GM12892 (cell line): Measurements from ENCODE around the gene IGDCC3. TPM values are rescaled to one million over a fixed set of nuclear protein-coding genes. Genes with fewer than 3 reads are reported as not detected.

Experiments used
- DNase-seq: peaks from one replicate; pipeline ENCODE4 v3.0.0; 2011; ENCODE audit not compliant: insufficient read length
- FAIRE-seq: peaks from 2 replicates; lab custom pipeline; 2011; peaks lifted over from hg19 to GRCh38; lab: Jason Lieb, UNC
- POLR2A ChIP-seq: IDR thresholded peaks from 2 replicates; pipeline ENCODE4 v1.6.1; 2011; ENCODE audit warnings: low read depth, low read length, control low read depth
- POLR2AphosphoS5 ChIP-seq: IDR thresholded peaks from 2 replicates; pipeline ENCODE4 v1.6.1; 2011; ENCODE audit warnings: low read depth, low read length, control low read depth
- TAF1 ChIP-seq: IDR thresholded peaks from 2 replicates; pipeline ENCODE4 v1.6.1; 2011; ENCODE audit warnings: low read depth, mild to moderate bottlenecking, control low read depth, low read length, borderline replicate concordance
- polyA plus RNA-seq: library from polyadenylated mRNA; unstranded; fragments of >200 nt; gene quantifications from one replicate; pipeline ENCODE4 v1.2.1, GENCODE V29; 2012; ENCODE audit warnings: missing spikeins, inconsistent platforms; ENCODE audit not compliant: missing spikeins

Gene IGDCC3
- polyA plus RNA-seq: not detected

DNA sequence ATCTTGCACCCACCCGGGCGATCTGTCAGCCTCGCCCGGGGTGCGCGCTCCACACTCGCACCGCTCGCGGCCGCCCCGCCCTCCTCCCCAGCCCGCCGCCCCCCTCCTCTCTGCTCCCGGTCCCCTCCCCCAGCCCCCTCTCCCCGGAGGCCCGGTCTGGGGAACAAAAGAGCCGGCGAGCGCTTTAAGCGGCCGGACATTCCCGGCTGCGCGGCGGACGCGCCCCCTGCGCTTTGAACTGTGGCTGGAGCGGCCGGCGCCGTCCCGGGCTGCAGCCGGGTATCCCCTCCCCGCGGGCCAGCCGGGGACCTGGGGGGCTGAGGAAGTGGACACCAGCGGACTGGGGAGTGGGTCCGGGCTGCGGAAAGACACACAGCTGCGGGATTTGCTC is at the start of gene IGDCC3:
IGDCC3 (minus strand) TSS at position 27 of the 391 bp plus-strand sequence. CDS start 214 bp downstream, outside the sequence.
- DNase-seq (no peak), FAIRE-seq (no peak)
- no peak for TF ChIP-seq TAF1
- TF ChIP-seq POLR2AphosphoS5: no peak
- TF ChIP-seq POLR2A: no peak

DNA sequence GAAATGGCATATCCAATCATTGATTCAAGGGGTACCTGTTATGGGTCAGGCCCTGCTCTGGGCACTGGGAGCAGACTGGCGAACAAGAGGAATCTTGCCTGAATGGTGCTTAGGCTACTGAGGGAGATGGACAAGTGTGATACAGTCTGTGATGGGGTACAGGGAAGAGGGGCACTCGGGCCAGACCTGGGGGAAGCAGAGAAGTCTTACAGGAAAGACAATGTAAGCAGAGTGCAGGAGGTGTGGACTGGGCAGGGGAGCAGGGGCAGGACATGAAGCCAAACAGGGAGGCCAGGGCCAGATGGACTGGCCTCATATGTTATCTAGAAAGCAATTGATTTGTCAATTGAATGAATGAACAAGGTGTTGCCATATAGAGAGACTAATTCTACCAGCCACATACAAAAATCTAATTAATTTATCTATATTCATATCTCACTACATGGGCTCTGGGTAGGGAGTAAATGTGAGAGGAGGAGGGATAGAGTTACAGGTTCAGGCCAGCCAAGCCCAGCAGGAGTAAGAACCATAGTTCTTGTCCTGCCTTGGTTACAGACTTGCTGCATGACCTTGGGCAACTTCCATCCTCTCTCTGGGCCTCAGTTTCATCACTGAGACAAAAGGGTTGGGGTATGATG is 48.5 kb upstream of the IGDCC3 start:
- no peak for DNase-seq
- FAIRE-seq: no peak
- TF ChIP-seq TAF1: no peak
- no peak for TF ChIP-seq POLR2A
- no peak for TF ChIP-seq POLR2AphosphoS5

DNA sequence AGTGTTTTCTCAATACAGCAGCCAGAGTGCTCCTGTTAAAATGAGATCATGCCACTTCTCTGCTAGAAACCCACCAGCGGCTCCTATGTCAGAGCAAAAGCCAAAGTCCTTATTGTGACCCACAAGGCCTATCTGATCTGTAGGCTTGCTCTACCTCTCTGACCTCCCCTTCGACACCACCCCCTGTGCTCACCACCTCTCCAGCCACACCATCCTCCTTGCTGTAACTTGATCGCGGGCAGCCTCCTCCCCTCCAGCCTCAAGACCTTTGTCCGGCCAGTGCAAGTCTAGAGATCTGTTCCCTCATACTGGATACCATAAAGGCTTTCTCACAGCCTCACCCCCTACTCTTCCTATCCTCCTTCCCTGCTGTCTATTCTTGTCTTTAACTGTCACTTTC is 46.9 kb upstream of the IGDCC3 start:
- FAIRE-seq: no peak

DNA sequence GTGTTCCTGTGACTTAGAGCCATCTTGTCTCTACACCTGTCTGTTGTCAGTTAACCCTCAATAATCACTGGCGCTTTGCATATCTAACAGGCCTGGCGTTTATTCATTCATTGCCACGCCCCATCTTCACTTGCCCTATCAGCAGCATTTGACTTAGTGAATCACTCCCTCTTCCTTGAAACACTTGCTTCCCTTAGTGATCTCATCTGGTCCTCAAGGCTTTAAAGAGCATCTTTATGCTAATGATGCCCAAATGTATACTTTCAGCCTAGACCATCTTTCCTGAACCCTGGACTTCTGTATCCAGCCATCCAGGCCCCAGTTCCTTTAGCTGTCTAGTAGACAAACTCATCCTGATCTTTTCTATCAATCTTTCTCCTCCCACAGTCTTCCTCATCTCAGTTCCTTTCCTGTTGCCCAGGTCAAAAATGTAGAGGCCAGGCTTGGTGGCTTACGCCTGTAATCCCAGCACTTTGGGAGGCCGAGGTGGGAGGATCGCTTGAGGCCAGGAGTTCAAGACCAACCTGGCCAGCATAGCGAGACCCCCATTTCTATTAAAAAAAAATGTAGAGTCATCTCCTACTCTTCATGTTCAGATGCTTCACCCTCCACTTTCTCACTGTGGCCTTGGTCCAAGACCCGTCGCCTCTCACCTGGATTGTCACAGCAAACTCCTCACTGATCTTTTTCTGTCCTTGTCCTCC is 46.3 kb upstream of the IGDCC3 start:
- DNase-seq (no peak), FAIRE-seq (no peak)
- no peak for TF ChIP-seq POLR2AphosphoS5
- no peak for TF ChIP-seq TAF1
- TF ChIP-seq POLR2A: no peak

More for the DNA sequence above, 46.9 kb upstream of the IGDCC3 start:
- TF ChIP-seq POLR2A (no peak), POLR2AphosphoS5 (no peak), TAF1 (no peak)
- DNase-seq: no peak

DNA sequence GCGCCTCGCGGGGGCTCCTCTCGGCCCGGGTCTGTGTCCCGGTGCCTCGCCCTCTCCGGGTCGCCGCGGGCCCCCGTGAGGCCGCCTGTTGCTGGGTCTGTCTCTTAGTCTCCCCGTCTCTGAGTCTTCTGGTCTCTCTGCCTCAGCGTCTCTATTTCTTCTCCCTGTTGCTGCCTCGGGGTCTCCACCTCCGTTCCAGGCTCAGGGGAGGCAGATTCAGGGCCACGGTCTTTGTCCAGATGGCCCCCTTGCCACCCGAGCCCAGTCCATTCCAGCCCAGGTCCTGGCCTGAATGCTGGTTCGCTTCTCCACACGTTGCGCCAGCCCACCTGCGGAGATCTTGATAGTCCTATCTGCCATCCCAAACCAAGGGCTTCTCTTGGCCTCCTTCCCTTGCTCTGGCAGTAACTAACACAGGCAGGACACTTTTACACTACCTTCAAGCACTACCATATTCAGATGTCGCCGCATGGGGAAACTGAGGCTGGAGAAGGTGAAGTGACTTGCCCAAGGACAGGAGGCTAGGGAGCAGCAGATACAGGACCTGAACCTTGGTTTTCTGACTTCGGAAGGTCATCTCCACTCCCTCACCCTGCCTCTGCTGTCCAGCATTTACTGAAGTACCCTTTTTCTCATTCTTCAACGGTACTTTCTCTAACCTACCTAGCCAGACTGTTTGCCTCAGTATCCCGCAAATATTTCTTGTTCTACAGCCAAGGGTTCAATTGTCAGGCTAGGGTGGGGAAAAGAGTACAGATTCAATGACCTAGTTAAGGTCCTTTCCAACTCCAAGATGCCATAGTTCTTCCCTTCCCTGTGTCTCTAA is 45.6 kb upstream of the IGDCC3 start:
- TF ChIP-seq POLR2A (no peak), TAF1 (no peak)
- DNase-seq: no peak
- FAIRE-seq: no peak

DNA sequence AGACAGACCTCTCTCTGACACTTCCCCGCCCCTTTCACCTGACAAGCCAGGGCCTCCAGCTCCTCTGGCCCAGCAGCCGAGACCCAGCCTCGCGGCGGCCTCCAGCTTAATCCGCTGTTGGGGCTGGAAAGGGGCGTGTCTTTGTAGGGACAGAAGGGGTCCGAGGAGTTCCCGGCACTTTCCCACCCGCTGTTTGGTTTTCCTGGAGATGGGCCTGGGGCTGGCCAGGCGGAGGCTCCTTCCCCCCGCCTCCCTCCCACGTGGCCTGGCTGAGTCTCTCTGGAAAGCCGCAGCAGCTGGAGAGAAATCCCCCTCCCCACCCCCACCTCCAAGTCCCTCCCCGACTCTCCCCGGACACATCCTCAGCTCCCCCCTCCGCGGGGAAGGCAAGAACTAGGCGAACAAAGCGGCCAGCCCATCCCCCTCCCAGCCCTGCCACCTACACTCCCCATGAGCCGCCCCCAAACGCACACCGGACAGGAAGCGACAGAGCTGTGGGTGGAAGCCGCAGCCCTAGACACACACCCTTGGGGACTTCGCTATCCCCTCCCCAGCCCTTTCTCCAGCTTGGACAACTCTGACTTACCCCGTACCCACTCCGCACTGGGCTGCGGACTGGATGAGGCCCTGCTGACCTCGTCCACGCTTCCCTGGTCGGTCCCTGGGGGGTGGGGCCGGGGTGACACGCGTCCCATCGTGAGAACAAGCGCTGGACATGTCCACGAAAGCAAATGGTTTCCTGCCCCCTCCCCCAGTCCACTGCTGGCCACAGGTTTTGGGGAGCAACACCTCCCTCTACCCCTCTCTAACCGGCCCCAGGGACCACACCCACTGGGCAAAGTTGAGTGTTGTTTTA is 43.8 kb upstream of the IGDCC3 start:
- no peak for FAIRE-seq
- peak; percentile 49 for DNase-seq
- TF ChIP-seq POLR2AphosphoS5 (no peak), POLR2A (no peak), TAF1 (no peak)

DNA sequence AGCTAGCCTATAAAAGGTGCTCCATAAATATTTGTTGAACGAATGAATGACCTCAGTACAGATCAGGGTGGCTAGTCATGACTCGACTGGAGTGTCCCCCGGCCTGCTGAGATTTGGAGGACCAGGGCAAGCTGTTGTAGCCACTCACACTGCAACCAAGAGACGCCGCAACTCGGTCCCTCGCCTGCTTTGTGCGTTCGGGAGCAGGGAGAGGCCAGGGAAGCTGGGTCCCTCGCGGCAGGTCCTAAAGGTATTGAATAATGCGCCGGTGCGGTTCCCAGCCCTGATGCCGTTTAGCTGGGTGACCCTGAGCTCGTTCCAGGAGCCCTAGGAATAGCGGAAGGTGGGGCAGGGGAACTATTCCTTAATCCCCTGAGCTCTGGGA is 43.2 kb upstream of the IGDCC3 start:
- no peak for TF ChIP-seq POLR2AphosphoS5
- no peak for TF ChIP-seq POLR2A
- no peak for TF ChIP-seq TAF1
- FAIRE-seq (no peak), DNase-seq (no peak)

DNA sequence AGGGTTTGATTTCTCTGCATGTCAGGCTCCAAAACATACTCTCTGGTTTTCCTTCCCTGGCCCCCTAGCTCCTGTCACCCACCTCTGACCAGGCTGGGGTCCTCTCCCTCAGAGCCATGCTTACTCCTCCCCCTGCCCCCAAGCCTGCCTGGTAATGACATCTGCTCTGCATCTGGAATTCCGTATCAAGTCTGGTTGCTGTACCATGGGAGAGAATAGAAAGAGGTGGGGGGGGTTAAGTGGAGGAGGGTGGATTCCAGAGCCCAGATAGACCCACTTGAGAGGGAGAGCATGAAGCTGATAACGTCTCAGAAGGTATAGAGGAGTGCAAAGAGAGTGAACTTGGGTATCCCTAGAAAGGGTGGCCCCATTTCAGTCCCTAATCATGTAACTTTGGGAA is 40.8 kb upstream of the IGDCC3 start:
- no peak for TF ChIP-seq TAF1
- TF ChIP-seq POLR2AphosphoS5: no peak
- no peak for TF ChIP-seq POLR2A
- DNase-seq (no peak), FAIRE-seq (no peak)

DNA sequence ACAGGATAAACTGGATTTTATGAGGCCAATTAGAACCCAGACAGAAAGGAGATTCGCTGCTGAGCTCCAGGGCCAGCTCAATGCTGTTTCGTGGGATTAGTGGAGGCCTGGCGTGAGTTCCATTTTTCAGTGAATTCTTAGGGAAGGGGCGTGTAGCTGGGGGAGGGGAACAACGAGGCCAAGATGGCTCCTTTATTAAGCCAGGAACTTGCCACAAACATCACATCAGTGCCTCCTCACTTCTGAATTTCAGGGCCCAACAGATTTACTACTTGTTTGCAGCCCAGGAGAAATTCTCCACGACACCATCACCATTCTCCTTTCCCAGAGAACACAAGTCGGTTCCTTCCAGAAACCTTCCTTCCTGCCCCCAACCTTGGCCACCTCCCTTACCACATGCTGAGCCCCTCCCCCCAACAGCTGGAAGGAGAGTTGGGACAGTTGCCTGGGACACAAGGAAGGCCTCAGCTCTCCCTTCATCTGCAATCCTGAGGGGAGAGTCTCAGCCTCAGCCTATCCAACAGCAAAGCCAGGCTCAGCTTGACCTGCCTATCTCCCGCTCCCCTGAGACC is 39.1 kb upstream of the IGDCC3 start:
- FAIRE-seq: no peak
- TF ChIP-seq POLR2AphosphoS5: no peak
- no peak for TF ChIP-seq POLR2A
- no peak for TF ChIP-seq TAF1
- DNase-seq: no peak

DNA sequence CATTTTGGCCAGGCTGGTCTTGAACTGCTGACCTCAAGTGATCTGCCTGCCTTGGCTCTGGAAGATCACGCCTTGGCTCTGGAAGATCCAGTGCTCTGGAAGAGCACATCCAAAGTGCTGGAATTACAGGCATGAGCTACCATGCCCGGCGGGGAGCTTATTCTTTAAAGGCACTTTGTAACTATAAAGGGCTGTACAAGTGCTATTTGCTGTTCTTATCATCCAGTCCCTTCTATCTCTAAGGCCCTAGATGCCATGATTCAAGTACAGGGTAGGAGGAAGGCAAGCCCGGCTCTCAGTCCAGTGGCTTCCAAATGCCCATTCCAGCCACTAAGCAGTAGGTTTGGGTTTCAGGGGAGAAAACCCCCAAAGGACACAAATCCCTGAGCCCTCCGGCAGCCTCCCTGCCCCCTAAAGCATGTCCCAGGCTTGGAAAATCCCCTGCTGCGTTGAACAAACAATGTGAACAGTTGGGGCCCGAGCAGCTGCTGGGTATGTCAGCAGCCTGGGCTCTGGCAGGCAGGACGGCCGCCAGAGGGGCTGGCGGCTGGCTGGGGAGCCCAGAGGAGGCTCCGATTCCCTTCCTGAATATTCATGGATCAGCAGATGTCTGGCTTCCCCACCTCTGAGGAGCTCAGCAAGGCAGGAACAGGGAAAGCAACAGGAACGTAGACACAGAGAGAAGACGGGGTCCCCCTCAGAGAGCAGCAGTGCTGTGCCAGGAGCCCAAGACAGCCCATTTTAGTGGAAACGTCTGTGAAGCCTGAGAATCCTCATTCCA is 37.2 kb upstream of the IGDCC3 start:
- no peak for FAIRE-seq
- DNase-seq: no peak
- TF ChIP-seq POLR2A (no peak), TAF1 (no peak)
